Measurements from ENCODE around the gene FYN. TPM values are rescaled to one million over a fixed set of nuclear protein-coding genes. Genes with fewer than 3 reads are reported as not detected.

Gene FYN
- total RNA-seq, 4 donors from 2014 or later: 16.3 to 288 (median 52.2) TPM

- TF ChIP-seq EP300 (IDR thresholded peaks at IDR 0.05; ENCODE audit: low read depth) (no peak), POLR2A (IDR thresholded peaks at IDR 0.05) (no peak), POLR2AphosphoS5 (IDR thresholded peaks at IDR 0.05) (no peak)
- TF ChIP-seq, protein P1, sequence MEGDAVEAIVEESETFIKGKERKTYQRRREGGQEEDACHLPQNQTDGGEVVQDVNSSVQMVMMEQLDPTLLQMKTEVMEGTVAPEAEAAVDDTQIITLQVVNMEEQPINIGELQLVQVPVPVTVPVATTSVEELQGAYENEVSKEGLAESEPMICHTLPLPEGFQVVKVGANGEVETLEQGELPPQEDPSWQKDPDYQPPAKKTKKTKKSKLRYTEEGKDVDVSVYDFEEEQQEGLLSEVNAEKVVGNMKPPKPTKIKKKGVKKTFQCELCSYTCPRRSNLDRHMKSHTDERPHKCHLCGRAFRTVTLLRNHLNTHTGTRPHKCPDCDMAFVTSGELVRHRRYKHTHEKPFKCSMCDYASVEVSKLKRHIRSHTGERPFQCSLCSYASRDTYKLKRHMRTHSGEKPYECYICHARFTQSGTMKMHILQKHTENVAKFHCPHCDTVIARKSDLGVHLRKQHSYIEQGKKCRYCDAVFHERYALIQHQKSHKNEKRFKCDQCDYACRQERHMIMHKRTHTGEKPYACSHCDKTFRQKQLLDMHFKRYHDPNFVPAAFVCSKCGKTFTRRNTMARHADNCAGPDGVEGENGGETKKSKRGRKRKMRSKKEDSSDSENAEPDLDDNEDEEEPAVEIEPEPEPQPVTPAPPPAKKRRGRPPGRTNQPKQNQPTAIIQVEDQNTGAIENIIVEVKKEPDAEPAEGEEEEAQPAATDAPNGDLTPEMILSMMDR (IDR thresholded peaks at IDR 0.05): no peak
- no peaks in the 10 kb centered on the region for H3K9me3 ChIP-seq
- intact Hi-C loops (cut with DNase I; ENCODE audit: low total_unique reads) (no loop called here), in situ Hi-C loops (cut with MboI; ENCODE audit: low pct_ligation_motif_present in 1 of 4, low pct_unique_long_range_greater_than_20kb in 1 of 4, low sequenced_read_pairs in 3 of 4) (no loop called here)
- 58 to 68% methylated on average over 2 to 4 of the region's 4 CpGs for WGBS, 2 donors (ENCODE audit: low coverage in 1 of 2)
- DNase-seq: no peak
- H3K4me3 ChIP-seq: no peak overlapping the region
- H3K36me3 ChIP-seq: no peaks in the 10 kb centered on the region
- H3K27ac ChIP-seq: peak overlapping the region; percentile 14 to 62 (median 56)
- H3K27me3 ChIP-seq: no peaks in the 10 kb centered on the region
- H3K4me1 ChIP-seq: peaks cover 0 to 17% (median 3%) of the 10 kb centered on the region in 4 donors
Measured at GRCh38 chr6:111824608-111825337, 48.5 kb downstream of the FYN start.

- no peak for DNase-seq
- in situ Hi-C loops (cut with MboI; ENCODE audit: low pct_ligation_motif_present in 1 of 4, low pct_unique_long_range_greater_than_20kb in 1 of 4, low sequenced_read_pairs in 3 of 4): no loop called here
- Histone ChIP-seq H3K36me3 (no peaks in the 10 kb centered on the region), H3K4me1 (peaks cover 0 to 21% (median 3%) of the 10 kb centered on the region in 4 donors), H3K27ac (peak overlapping the region; percentile 27 to 62 (median 56)), H3K4me3 (no peak overlapping the region), H3K27me3 (no peaks in the 10 kb centered on the region), H3K9me3 (no peaks in the 10 kb centered on the region)
- intact Hi-C loops (cut with DNase I; ENCODE audit: low total_unique reads): no loop called here
- TF ChIP-seq, protein P1 (IDR thresholded peaks at IDR 0.05): no peak
- TF ChIP-seq POLR2AphosphoS5 (IDR thresholded peaks at IDR 0.05): peak in 1 of 3 donors; percentile 28
- no peak for TF ChIP-seq POLR2A (IDR thresholded peaks at IDR 0.05)
- 58 to 66% methylated on average over 4 of the region's 4 CpGs for WGBS, 2 donors (ENCODE audit: low coverage in 1 of 2)
Measured at GRCh38 chr6:111823831-111824607, 49.2 kb downstream of the FYN start.

DNA sequence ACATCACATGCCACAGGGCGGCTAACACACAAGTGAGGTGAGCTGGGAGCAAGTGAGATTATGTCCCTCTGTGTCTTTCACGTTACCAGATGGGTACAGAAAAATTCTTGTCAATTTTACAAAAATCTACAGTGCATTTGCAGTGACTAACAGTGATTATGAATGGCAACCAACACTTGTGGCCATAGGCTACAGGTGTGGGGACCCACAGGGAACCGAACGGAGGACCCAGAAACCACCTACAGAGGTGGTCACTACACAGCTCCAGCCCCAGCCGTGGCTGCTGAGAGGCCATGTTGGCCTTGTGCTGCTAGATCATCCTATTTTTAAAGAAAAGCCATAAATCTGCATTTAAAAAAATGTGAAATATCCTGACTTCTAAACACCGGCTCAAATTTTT is 50.2 kb downstream of the FYN start:
- intact Hi-C loops (cut with DNase I; ENCODE audit: low total_unique reads): no loop called here
- H3K27ac ChIP-seq: peak overlapping the region in 3 of 4 donors; percentile 54 to 62 (median 59)
- in situ Hi-C loops (cut with MboI; ENCODE audit: low pct_ligation_motif_present in 1 of 4, low pct_unique_long_range_greater_than_20kb in 1 of 4, low sequenced_read_pairs in 3 of 4): no loop called here
- no peak overlapping the region for H3K4me3 ChIP-seq
- no peak for DNase-seq
- TF ChIP-seq, protein P1 (IDR thresholded peaks at IDR 0.05): no peak
- TF ChIP-seq EP300 (IDR thresholded peaks at IDR 0.05; ENCODE audit: low read depth) (no peak), POLR2AphosphoS5 (IDR thresholded peaks at IDR 0.05) (no peak), POLR2A (IDR thresholded peaks at IDR 0.05) (no peak)
- no peaks in the 10 kb centered on the region for H3K36me3 ChIP-seq
- no peaks in the 10 kb centered on the region for H3K27me3 ChIP-seq
- H3K9me3 ChIP-seq: no peaks in the 10 kb centered on the region
- WGBS, 2 donors (ENCODE audit: low coverage in 1 of 2): 83% methylated on average over 6 of the region's 6 CpGs; no CpG with 5 or more reads in 1 of the 2 donors
- H3K4me1 ChIP-seq: peaks cover 0 to 30% (median 9%) of the 10 kb centered on the region in 4 donors

GRCh38 chr6:111819458-111819857 is 53.8 kb downstream of the FYN start:
- Histone ChIP-seq H3K9me3 (no peaks in the 10 kb centered on the region), H3K4me3 (no peak overlapping the region), H3K27me3 (no peaks in the 10 kb centered on the region), H3K4me1 (peaks cover 0 to 28% (median 9%) of the 10 kb centered on the region in 4 donors), H3K36me3 (no peaks in the 10 kb centered on the region), H3K27ac (no peak overlapping the region)
- in situ Hi-C loops (cut with MboI; ENCODE audit: low pct_ligation_motif_present in 1 of 4, low pct_unique_long_range_greater_than_20kb in 1 of 4, low sequenced_read_pairs in 3 of 4): no loop called here
- no peak for DNase-seq
- intact Hi-C loops (cut with DNase I; ENCODE audit: low total_unique reads): no loop called here
- 70 to 81% methylated on average over 3 of the region's 3 CpGs for WGBS, 2 donors (ENCODE audit: low coverage in 1 of 2)
- TF ChIP-seq, protein P1 (IDR thresholded peaks at IDR 0.05): no peak
- TF ChIP-seq EP300 (IDR thresholded peaks at IDR 0.05; ENCODE audit: low read depth) (no peak), POLR2AphosphoS5 (IDR thresholded peaks at IDR 0.05) (no peak), POLR2A (IDR thresholded peaks at IDR 0.05) (no peak)

All from transverse colon (tissue), 4 donors.